Measurements from ENCODE around the gene HACL1.

DNA sequence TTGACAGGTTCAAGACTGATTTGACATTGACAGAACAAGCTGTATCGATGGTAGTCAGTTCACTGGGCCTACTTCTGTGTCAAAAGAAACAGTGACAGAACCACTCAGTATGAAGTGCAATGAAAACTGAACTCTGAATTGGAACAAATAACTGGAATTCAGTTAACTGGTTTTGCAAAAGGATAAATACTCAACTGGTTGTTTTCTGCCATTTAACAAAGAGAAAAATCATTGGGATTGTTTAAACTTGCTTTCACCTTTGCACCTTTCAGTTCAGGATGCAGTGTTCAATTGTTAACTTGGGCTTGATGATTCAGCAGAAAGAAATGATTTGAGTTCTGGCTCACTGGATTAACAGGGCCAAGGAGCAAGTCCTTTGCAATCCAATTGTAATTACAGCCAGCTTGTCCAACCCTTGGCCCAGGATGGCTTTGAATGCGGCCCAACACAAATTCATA lies 5.1 kb upstream of the HACL1 start:
- TF ChIP-seq, protein P1, sequence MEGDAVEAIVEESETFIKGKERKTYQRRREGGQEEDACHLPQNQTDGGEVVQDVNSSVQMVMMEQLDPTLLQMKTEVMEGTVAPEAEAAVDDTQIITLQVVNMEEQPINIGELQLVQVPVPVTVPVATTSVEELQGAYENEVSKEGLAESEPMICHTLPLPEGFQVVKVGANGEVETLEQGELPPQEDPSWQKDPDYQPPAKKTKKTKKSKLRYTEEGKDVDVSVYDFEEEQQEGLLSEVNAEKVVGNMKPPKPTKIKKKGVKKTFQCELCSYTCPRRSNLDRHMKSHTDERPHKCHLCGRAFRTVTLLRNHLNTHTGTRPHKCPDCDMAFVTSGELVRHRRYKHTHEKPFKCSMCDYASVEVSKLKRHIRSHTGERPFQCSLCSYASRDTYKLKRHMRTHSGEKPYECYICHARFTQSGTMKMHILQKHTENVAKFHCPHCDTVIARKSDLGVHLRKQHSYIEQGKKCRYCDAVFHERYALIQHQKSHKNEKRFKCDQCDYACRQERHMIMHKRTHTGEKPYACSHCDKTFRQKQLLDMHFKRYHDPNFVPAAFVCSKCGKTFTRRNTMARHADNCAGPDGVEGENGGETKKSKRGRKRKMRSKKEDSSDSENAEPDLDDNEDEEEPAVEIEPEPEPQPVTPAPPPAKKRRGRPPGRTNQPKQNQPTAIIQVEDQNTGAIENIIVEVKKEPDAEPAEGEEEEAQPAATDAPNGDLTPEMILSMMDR (IDR thresholded peaks at IDR 0.05 in 8 of 11, conservative IDR thresholded peaks at IDR 0.05 in 3 of 11), result no peak
- TF ChIP-seq POLR2A (IDR thresholded peaks at IDR 0.05), result no peak
- TF ChIP-seq POLR2AphosphoS5 (IDR thresholded peaks at IDR 0.05), result no peak
